ENCODE measurements around the gene FOXR1.

Gene FOXR1

DNA sequence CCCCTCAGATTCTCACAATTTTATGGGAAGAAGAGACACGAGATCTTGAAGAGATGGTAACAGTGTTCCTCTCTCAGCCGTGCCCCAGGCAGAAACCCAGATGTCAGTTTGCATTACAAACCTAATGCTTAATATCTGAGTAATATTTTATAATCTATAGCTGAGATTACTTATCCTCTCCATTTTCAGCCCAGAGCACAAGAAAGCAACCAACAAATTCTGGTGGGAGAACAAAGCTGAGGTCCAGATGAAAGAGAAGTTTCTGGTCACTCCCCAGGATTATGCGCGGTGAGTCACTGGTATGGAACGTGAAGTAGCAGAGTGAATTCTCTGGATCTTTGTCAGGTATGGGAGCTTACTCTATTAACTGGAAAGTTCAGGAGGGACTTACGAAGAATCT is 27.3 kb downstream of the FOXR1 start:
- ChIA-PET POLR2A (interaction anchor here (0.6 to 0.8 kb wide), 2 partner anchors 12 to 20 kb away, joined by 3 read pairs; partner anchors contain the start of gene TRAPPC4), CTCF (interaction anchor here (1.1 to 3.5 kb wide), 5 partner anchors 9 to 310 kb away, joined by 3 to 11 read pairs (median 5); no protein-coding TSS in a partner anchor)
- no peak for DNase-seq (ENCODE audit: low read depth, low spot score)
- TF ChIP-seq, protein P1, sequence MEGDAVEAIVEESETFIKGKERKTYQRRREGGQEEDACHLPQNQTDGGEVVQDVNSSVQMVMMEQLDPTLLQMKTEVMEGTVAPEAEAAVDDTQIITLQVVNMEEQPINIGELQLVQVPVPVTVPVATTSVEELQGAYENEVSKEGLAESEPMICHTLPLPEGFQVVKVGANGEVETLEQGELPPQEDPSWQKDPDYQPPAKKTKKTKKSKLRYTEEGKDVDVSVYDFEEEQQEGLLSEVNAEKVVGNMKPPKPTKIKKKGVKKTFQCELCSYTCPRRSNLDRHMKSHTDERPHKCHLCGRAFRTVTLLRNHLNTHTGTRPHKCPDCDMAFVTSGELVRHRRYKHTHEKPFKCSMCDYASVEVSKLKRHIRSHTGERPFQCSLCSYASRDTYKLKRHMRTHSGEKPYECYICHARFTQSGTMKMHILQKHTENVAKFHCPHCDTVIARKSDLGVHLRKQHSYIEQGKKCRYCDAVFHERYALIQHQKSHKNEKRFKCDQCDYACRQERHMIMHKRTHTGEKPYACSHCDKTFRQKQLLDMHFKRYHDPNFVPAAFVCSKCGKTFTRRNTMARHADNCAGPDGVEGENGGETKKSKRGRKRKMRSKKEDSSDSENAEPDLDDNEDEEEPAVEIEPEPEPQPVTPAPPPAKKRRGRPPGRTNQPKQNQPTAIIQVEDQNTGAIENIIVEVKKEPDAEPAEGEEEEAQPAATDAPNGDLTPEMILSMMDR (IDR thresholded peaks at IDR 0.05; ENCODE audit: insufficient read depth, low read length, missing control alignments) = no peak
- H3K4me3 ChIP-seq (ENCODE audit: low read depth, low read length) = peak overlapping the region; percentile 67

DNA sequence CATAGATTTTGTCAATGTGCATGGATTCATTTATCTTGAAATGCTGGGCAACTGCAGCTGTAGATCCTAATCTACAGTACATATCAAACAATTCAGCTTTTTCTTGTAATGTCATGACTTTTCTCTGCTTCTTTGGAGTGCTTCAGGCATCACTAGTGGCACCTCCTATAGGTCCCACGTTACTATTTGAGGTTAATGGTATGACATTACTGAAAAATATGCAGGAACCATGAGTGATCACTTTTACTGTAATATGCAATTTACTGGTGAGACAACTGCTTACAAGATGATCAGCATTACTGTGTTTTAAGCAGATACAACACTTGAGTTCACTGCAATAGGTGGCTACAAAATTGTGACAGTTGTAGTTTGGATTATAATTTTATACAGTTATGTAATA is 29.3 kb downstream of the FOXR1 start:
- POLR2A ChIA-PET = no interaction called here
- CTCF ChIA-PET = no interaction called here

DNA sequence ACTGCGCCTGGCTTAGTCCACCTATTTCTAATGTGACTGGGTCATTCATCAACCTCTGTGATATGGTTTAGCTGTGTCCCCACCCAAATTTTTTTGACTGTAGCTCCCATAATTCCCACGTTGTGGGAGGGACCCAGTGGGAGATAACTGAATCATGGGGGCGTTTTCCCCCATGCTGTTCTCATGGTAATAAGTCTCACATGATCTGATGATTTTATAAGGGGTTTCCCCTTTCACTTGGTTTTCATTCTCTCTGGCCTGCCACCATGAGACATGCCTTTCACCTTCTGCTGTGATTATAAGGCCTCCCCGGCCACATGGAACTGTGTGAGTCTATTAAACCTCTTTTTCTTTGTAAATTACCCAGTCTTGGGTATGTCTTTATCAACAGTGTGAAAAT is 35.1 kb downstream of the FOXR1 start:
- DNase-seq (ENCODE audit: low read depth, low spot score) = no peak
- no peak overlapping the region for H3K4me3 ChIP-seq (ENCODE audit: low read depth, low read length)
- ChIA-PET POLR2A (no interaction called here), CTCF (interaction anchor here (0.8 kb wide), 1 partner anchor 12 kb away, joined by 4 read pairs; no protein-coding TSS in a partner anchor)
- TF ChIP-seq, protein P1 (IDR thresholded peaks at IDR 0.05; ENCODE audit: insufficient read depth, low read length, missing control alignments) = no peak

More for the DNA sequence above, 29.3 kb downstream of the FOXR1 start:
- no peak for DNase-seq (ENCODE audit: low read depth, low spot score)
- TF ChIP-seq, protein P1 (IDR thresholded peaks at IDR 0.05; ENCODE audit: insufficient read depth, low read length, missing control alignments) = no peak
- no peak overlapping the region for H3K4me3 ChIP-seq (ENCODE audit: low read depth, low read length)

DNA sequence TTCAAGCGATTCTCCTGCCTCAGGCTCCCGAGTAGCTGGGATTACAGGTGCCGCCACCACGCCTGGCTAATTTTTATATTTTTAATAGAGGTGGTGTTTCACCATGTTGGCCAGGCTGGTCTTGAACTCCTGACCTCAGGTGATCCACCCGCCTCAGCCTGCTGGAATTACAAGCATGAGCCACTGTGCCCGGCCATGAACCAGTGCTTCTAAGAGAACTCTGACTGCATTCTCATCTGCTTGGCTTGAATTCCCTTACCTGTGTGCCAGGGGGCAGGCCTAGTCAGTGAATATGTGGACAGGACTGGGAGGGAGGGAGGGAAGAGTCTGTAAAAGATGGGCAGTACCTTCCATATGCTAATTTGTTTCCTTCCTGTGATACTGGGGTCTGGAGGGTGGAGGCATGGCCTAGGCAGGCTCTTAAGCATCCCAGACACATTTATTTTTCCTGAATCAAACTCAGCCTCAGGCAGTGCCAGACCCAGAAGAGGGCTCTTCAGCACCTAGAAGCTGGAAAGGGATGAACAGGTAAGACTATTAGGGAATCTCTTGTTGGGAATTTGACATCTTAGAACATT is 40.0 kb downstream of the FOXR1 start:
- no peak overlapping the region for H3K4me3 ChIP-seq (ENCODE audit: low read depth, low read length)
- no peak for DNase-seq (ENCODE audit: low read depth, low spot score)
- ChIA-PET POLR2A (interaction anchor here (0.6 to 1.4 kb wide), 3 partner anchors 9 to 13 kb away, joined by 3 read pairs; no protein-coding TSS in a partner anchor), CTCF (no interaction called here)
- TF ChIP-seq, protein P1 (IDR thresholded peaks at IDR 0.05; ENCODE audit: insufficient read depth, low read length, missing control alignments) = no peak

DNA sequence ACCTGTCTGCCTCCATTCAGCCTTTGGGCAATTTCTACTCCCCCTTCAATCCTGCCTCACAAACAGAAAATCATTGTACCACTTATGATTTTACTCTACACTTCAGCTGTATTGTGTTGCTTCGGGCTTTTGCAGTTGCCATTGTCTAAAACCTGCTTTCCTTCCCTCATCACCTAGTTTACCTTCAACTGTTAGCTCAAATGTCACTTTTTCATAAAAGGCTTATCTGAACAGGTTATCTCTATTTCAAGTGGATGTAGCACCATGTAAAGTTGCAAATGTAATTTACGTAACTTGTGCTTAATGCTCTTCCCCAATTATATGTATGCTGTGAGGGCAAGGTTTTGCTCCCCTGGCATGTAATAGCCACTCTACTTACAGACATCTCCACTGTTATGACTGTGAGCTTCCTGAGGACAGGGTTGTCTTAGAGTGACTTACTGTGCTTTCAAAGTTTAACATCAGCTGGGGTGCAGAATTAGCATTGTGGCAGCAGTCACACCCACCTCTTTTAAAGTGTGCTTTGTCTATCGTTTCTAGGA is 41.1 kb downstream of the FOXR1 start:
- TF ChIP-seq, protein P1 (IDR thresholded peaks at IDR 0.05; ENCODE audit: insufficient read depth, low read length, missing control alignments) = no peak
- no peak for DNase-seq (ENCODE audit: low read depth, low spot score)
- ChIA-PET CTCF (interaction anchor here (0.8 to 2.2 kb wide), 2 partner anchors 9 to 14 kb away, joined by 3 to 6 read pairs; no protein-coding TSS in a partner anchor), POLR2A (no interaction called here)
- no peak overlapping the region for H3K4me3 ChIP-seq (ENCODE audit: low read depth, low read length)

DNA sequence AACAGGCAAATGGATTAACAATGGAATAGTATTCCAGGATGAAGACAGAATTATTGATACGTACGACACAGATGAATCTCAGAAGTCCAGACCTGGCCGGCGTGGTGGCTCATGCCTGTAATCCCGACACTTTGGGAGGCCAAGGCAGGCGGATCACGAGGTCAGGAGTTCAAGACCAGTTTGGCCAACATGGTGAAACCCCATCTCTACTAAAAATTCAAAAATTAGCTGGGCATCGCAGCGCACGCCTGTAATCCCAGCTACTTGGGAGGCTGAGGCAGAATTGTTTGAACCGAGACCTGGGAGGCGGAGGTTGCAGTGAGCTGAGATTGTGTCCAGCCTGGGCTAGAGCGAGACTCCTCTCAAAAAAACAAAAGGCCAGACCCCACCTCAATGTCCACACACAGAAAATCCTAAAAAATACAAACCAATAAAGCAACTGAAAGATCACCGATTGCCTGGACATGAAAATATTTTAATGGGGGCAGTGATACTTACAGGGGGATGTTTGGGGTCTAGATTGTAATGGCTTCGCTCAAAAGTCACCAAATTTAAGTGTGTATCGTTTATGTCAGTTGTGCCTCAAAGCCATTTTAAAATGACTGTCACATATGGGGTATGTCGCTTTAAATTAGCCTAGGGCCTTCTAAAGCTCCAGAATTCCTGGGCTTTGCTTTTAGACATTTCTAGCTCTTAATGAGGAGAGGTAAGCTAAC is 42.8 kb downstream of the FOXR1 start:
- no peak overlapping the region for H3K4me3 ChIP-seq (ENCODE audit: low read depth, low read length)
- TF ChIP-seq, protein P1 (IDR thresholded peaks at IDR 0.05; ENCODE audit: insufficient read depth, low read length, missing control alignments) = no peak
- ChIA-PET CTCF (interaction anchor here (0.8 to 2.2 kb wide), 4 partner anchors 11 to 42 kb away, joined by 3 to 9 read pairs (median 4); no protein-coding TSS in a partner anchor), POLR2A (no interaction called here)
- DNase-seq (ENCODE audit: low read depth, low spot score) = no peak

All from AG04449 (cell line).